DOHH2 (cell line): ENCODE results near the gene DOCK1.

Experiments used
- EZH2phosphoT487 ChIP-seq: fragments of 200-600 bp; sonication (generic); IDR thresholded peaks from 2 replicates; pipeline ENCODE4 v1.6.1; 2017; ENCODE audit warnings: borderline replicate concordance, mild to moderate bottlenecking, antibody characterized with exemption, low read length, moderate library complexity, mixed read lengths
- TF ChIP-seq, protein P1 (sequence below): fragments of 200-600 bp; sonication (generic); IDR thresholded peaks from one replicate; pipeline ENCODE4 v1.5.1; 2014; ENCODE audit warnings: antibody characterized with exemption, mild to moderate bottlenecking, low read depth, low read length; ENCODE audit not compliant: poor library complexity, severe bottlenecking

GRCh38 chr10:127267442-127267841, 362.2 kb downstream of the DOCK1 start:
- TF ChIP-seq, protein P1, sequence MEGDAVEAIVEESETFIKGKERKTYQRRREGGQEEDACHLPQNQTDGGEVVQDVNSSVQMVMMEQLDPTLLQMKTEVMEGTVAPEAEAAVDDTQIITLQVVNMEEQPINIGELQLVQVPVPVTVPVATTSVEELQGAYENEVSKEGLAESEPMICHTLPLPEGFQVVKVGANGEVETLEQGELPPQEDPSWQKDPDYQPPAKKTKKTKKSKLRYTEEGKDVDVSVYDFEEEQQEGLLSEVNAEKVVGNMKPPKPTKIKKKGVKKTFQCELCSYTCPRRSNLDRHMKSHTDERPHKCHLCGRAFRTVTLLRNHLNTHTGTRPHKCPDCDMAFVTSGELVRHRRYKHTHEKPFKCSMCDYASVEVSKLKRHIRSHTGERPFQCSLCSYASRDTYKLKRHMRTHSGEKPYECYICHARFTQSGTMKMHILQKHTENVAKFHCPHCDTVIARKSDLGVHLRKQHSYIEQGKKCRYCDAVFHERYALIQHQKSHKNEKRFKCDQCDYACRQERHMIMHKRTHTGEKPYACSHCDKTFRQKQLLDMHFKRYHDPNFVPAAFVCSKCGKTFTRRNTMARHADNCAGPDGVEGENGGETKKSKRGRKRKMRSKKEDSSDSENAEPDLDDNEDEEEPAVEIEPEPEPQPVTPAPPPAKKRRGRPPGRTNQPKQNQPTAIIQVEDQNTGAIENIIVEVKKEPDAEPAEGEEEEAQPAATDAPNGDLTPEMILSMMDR = no peak
- no peak for TF ChIP-seq EZH2phosphoT487
